ENCODE data around the gene A3GALT2. TPM values are rescaled to one million over a fixed set of nuclear protein-coding genes. Genes with fewer than 3 reads are reported as not detected.
A peak's percentile ranks its signal among the peaks of the same experiment; 100 is the strongest.

Gene A3GALT2
- total and polyA plus RNA-seq, 4 donors: not detected

DNA sequence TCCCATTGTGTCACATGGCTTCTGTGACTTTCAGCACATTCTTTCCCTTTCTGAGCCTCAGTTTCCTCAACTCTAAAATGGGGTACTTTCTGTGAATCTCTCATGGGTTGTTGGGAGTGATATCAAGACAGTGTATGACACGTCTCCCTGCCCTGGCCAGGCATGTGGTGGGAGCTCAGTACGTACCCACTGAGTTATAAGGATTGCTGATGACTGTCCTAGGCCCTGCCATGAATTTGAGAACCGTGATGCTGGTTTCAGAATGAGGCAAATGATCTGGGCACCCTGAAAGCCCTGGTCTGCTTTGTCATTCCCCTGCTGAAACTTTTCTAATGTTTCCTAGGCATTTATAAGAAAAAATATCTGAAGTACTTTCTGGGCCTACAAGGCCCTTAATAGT lies 61.0 kb downstream of the A3GALT2 start:
- no peak for DNase-seq (ENCODE audit: low spot score)
- Histone ChIP-seq H3K36me3 (ENCODE audit: control insufficient read depth in 4 of 4, insufficient read depth in 3 of 4, low read depth in 1 of 4, low read length in 3 of 4) (no peaks in the 10 kb centered on the region), H3K9ac (ENCODE audit: low read depth in 1 of 2, low read length in 2 of 2) (no peak overlapping the region), H3K4me1 (ENCODE audit: control insufficient read depth in 4 of 4, insufficient read depth in 4 of 4, low read length in 3 of 4) (peaks cover 11 to 31% (median 21%) of the 10 kb centered on the region in 4 donors), H3K27ac (ENCODE audit: low read depth in 1 of 2, low read length in 2 of 2) (no peak overlapping the region), H3K27me3 (ENCODE audit: control insufficient read depth in 4 of 4, insufficient read depth in 4 of 4, low read length in 3 of 4) (no peaks in the 10 kb centered on the region), H3K4me3 (ENCODE audit: low read depth in 1 of 3, low read length in 3 of 3) (no peak overlapping the region), H3K9me3 (ENCODE audit: control insufficient read depth in 4 of 4, low read length in 3 of 4) (no peaks in the 10 kb centered on the region)
- TF ChIP-seq ATF3 (IDR thresholded peaks at IDR 0.05) (no peak), SP1 (IDR thresholded peaks at IDR 0.05) (no peak), JUND (IDR thresholded peaks at IDR 0.05) (no peak), FOXA1 (IDR thresholded peaks at IDR 0.05) (no peak), RXRA (IDR thresholded peaks at IDR 0.05) (no peak), RAD21 (IDR thresholded peaks at IDR 0.05) (no peak), EGR1 (IDR thresholded peaks at IDR 0.05; ENCODE audit: low read depth in 2 of 2) (no peak)
- TF ChIP-seq, protein P1, sequence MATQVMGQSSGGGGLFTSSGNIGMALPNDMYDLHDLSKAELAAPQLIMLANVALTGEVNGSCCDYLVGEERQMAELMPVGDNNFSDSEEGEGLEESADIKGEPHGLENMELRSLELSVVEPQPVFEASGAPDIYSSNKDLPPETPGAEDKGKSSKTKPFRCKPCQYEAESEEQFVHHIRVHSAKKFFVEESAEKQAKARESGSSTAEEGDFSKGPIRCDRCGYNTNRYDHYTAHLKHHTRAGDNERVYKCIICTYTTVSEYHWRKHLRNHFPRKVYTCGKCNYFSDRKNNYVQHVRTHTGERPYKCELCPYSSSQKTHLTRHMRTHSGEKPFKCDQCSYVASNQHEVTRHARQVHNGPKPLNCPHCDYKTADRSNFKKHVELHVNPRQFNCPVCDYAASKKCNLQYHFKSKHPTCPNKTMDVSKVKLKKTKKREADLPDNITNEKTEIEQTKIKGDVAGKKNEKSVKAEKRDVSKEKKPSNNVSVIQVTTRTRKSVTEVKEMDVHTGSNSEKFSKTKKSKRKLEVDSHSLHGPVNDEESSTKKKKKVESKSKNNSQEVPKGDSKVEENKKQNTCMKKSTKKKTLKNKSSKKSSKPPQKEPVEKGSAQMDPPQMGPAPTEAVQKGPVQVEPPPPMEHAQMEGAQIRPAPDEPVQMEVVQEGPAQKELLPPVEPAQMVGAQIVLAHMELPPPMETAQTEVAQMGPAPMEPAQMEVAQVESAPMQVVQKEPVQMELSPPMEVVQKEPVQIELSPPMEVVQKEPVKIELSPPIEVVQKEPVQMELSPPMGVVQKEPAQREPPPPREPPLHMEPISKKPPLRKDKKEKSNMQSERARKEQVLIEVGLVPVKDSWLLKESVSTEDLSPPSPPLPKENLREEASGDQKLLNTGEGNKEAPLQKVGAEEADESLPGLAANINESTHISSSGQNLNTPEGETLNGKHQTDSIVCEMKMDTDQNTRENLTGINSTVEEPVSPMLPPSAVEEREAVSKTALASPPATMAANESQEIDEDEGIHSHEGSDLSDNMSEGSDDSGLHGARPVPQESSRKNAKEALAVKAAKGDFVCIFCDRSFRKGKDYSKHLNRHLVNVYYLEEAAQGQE (IDR thresholded peaks at IDR 0.05): no peak
- 93% methylated on average over 3 of the region's 3 CpGs for WGBS

- 89% methylated on average over 2 of the region's 2 CpGs for WGBS
- H3K9ac ChIP-seq (ENCODE audit: low read depth in 1 of 2, low read length in 2 of 2): no peak overlapping the region
Observed at GRCh38 chr1:33258788-33259274, 62.1 kb downstream of the A3GALT2 start.

DNA sequence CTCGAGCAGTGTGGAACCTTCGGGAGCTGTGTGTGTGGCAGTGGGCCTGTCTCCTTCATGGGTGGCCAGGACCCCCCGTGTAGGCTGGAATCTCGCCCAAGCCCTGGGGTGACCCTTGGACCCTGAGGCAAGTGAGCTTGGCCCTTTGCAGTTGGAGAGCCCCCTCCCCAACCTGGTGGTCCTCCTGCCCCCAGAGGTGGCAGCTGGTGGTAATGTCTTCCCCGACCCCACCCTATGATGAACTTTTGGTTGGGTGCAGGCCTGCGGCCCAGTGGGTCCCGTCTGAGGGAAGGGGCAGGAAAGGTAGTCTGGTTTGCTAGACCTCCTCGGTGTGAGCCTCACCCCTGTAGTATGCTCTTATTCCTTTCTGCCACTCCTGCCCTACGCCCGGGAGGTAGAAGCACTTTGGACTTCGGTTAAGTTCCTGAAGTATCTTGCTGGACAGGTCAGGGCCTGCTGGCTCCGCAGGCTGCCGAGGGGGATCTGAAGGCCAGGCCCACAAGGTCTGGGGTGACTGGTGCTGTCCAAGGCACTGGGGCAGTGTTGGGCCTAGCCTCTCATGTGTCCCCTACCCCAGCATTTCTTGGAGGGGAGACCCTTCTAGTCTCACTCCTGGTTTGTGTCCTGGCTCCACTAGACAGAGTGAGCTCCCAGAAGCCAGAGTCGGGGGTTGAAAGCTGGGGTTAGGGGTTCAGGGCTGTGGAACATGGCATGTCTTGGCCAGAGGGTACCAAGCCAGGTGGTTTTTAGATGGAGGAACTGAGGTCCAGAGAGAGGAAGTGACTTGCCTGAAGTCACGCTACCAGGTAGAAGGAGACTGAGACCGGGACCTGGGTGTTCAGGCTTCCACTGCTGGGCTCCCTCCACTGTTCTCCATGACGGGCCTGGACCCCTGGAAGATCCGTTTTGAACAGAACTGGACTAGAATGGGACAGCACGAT lies 62.9 kb downstream of the A3GALT2 start:
- peak overlapping the region; percentile 77 to 82 for H3K27ac ChIP-seq (ENCODE audit: low read depth in 1 of 2, low read length in 2 of 2)
- no peaks in the 10 kb centered on the region for H3K36me3 ChIP-seq (ENCODE audit: control insufficient read depth in 4 of 4, insufficient read depth in 3 of 4, low read depth in 1 of 4, low read length in 3 of 4)
- WGBS: 37% methylated on average over 19 of the region's 19 CpGs
- peak overlapping the region; percentile 38 to 90 (median 77) for H3K4me3 ChIP-seq (ENCODE audit: low read depth in 1 of 3, low read length in 3 of 3)
- H3K4me1 ChIP-seq (ENCODE audit: control insufficient read depth in 4 of 4, insufficient read depth in 4 of 4, low read length in 3 of 4): peaks cover 8 to 32% (median 21%) of the 10 kb centered on the region in 4 donors
- H3K9ac ChIP-seq (ENCODE audit: low read depth in 1 of 2, low read length in 2 of 2): peak overlapping the region; percentile 60 to 93
- DNase-seq (ENCODE audit: low spot score): peak; percentile 48
- H3K27me3 ChIP-seq (ENCODE audit: control insufficient read depth in 4 of 4, insufficient read depth in 4 of 4, low read length in 3 of 4): no peaks in the 10 kb centered on the region
- H3K9me3 ChIP-seq (ENCODE audit: control insufficient read depth in 4 of 4, low read length in 3 of 4): no peaks in the 10 kb centered on the region
- TF ChIP-seq, protein P1 (IDR thresholded peaks at IDR 0.05): no peak
- TF ChIP-seq FOXA2 (IDR thresholded peaks at IDR 0.05) (no peak), ATF3 (IDR thresholded peaks at IDR 0.05) (no peak), RAD21 (IDR thresholded peaks at IDR 0.05) (no peak), RXRA (IDR thresholded peaks at IDR 0.05) (peak; percentile 33 to 54), MAX (IDR thresholded peaks at IDR 0.05) (no peak), HNF4A (conservative IDR thresholded peaks at IDR 0.05) (peak; percentile 94), HNF4G (IDR thresholded peaks at IDR 0.05) (peak; percentile 73), JUND (IDR thresholded peaks at IDR 0.05) (no peak), FOXA1 (IDR thresholded peaks at IDR 0.05) (no peak), YY1 (IDR thresholded peaks at IDR 0.05) (no peak), NR2F2 (IDR thresholded peaks at IDR 0.05) (peak; percentile 26)
- TF ChIP-seq, protein P2, sequence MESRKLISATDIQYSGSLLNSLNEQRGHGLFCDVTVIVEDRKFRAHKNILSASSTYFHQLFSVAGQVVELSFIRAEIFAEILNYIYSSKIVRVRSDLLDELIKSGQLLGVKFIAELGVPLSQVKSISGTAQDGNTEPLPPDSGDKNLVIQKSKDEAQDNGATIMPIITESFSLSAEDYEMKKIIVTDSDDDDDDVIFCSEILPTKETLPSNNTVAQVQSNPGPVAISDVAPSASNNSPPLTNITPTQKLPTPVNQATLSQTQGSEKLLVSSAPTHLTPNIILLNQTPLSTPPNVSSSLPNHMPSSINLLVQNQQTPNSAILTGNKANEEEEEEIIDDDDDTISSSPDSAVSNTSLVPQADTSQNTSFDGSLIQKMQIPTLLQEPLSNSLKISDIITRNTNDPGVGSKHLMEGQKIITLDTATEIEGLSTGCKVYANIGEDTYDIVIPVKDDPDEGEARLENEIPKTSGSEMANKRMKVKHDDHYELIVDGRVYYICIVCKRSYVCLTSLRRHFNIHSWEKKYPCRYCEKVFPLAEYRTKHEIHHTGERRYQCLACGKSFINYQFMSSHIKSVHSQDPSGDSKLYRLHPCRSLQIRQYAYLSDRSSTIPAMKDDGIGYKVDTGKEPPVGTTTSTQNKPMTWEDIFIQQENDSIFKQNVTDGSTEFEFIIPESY (IDR thresholded peaks at IDR 0.05): no peak

More at GRCh38 chr1:33258788-33259274, 62.1 kb downstream of the A3GALT2 start:
- TF ChIP-seq SP1 (IDR thresholded peaks at IDR 0.05) (peak; percentile 12), HNF4A (conservative IDR thresholded peaks at IDR 0.05) (peak; percentile 28 to 78), FOXA2 (IDR thresholded peaks at IDR 0.05) (no peak), HNF4G (IDR thresholded peaks at IDR 0.05) (peak; percentile 19)
- H3K27ac ChIP-seq (ENCODE audit: low read depth in 1 of 2, low read length in 2 of 2): peak overlapping the region in 1 of 2 donors; percentile 77
- no peaks in the 10 kb centered on the region for H3K36me3 ChIP-seq (ENCODE audit: control insufficient read depth in 4 of 4, insufficient read depth in 3 of 4, low read depth in 1 of 4, low read length in 3 of 4)
- H3K27me3 ChIP-seq (ENCODE audit: control insufficient read depth in 4 of 4, insufficient read depth in 4 of 4, low read length in 3 of 4): no peaks in the 10 kb centered on the region
- no peak overlapping the region for H3K4me3 ChIP-seq (ENCODE audit: low read depth in 1 of 3, low read length in 3 of 3)
- peaks cover 8 to 32% (median 21%) of the 10 kb centered on the region in 4 donors for H3K4me1 ChIP-seq (ENCODE audit: control insufficient read depth in 4 of 4, insufficient read depth in 4 of 4, low read length in 3 of 4)
- DNase-seq (ENCODE audit: low spot score): no peak
- no peaks in the 10 kb centered on the region for H3K9me3 ChIP-seq (ENCODE audit: control insufficient read depth in 4 of 4, low read length in 3 of 4)
